AG04450 (cell line): ENCODE measurements around the gene DTX3L. TPM values are rescaled to one million over a fixed set of nuclear protein-coding genes. Genes with fewer than 3 reads are reported as not detected.

Experiments
- CTCF ChIA-PET: fragments of 300-600, 350-600 bp; formaldehyde crosslinking; extraction: SDS; loops from one replicate; lab custom pipeline; 2022; ENCODE audit warnings: antibody characterized with exemption, inconsistent platforms; lab: Charles Lee
- POLR2A ChIA-PET: fragments of 350-600 bp; formaldehyde crosslinking; extraction: SDS; loops from one replicate; lab custom pipeline; 2021; ENCODE audit warnings: antibody characterized with exemption, inconsistent platforms; lab: Yijun Ruan, JAX
- DNase-seq: peaks from one replicate; pipeline ENCODE4 v3.0.0-alpha.2; 2011; ENCODE audit warnings: low read depth, low spot score
- H3K27ac ChIP-seq: one replicate; pipeline ENCODE4 v1.5.1; 2012; ENCODE audit warnings: low read depth, low read length, control low read depth
- H3K27me3 ChIP-seq: one replicate; pipeline ENCODE4 v1.6.0; 2012; ENCODE audit warnings: low read length; ENCODE audit not compliant: control insufficient read depth, insufficient read depth
- H3K4me3 ChIP-seq: 2 replicates; pipeline ENCODE4 v1.5.1; 2011; ENCODE audit warnings: mild to moderate bottlenecking, low read depth, low read length, control low read depth
- H3K9me3 ChIP-seq: 2 replicates; pipeline ENCODE4 v1.5.1; 2012; ENCODE audit warnings: low read length; ENCODE audit not compliant: control insufficient read depth, insufficient read depth
- CTCF ChIP-seq: IDR thresholded peaks from 2 replicates; pipeline ENCODE4 v1.5.1; 2011; ENCODE audit warnings: low read depth, low read length, control low read depth, inconsistent platforms
- polyA plus RNA-seq: library from polyadenylated mRNA; depleted of rRNA; stranded (reverse); fragments of >200 nt; gene quantifications from 2 replicates; pipeline ENCODE4 v1.2.3, GENCODE V29; 2011

Gene DTX3L
- polyA plus RNA-seq, 1 experiment = 7.0 TPM

DNA sequence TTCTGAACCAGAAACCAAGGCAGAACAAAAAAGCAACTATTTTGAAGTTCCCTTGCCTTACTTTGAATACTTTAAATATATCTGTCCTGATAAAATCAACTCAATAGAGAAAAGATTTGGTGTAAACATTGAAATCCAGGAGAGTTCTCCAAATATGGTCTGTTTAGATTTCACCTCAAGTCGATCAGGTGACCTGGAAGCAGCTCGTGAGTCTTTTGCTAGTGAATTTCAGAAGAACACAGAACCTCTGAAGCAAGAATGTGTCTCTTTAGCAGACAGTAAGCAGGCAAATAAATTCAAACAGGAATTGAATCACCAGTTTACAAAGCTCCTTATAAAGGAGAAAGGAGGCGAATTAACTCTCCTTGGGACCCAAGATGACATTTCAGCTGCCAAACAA lies 4.6 kb downstream of the DTX3L start:
- Histone ChIP-seq H3K4me3 (no peak overlapping the region), H3K27ac (no peak overlapping the region), H3K9me3 (no peaks in the 10 kb centered on the region), H3K27me3 (no peaks in the 10 kb centered on the region)
- DNase-seq = no peak
- CTCF ChIA-PET = interaction anchor here (4.8 kb wide), 1 partner anchor 110 kb away, joined by 24 read pairs; no protein-coding TSS in a partner anchor
- POLR2A ChIA-PET = no interaction called here
- no peak for TF ChIP-seq CTCF

DNA sequence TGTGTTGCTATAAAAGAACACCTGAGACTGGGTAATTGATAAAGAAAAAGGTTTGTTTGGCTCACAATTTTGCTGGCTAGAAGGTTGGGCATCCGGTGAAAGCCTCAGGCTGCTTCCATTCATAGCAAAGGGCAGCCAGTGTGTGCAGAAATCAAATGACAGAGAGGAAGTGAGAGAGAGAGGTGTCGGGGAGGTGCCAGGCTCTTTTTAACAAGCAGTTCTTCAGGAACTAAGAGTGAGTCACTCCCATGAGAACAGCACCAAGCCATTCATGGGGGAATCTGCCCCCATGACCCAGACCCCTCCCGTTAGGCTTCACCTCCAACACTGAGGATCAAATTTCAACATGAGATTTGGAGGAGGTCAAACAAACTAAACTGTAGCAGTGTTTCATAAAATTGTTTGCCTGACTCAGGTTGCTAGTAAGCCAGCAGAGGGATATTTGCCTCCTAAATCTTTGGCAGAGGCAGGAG lies 8.8 kb downstream of the DTX3L start:
- ChIA-PET CTCF (no interaction called here), POLR2A (no interaction called here)
- Histone ChIP-seq H3K4me3 (no peak overlapping the region), H3K9me3 (no peaks in the 10 kb centered on the region; the same call in 1 of the 2 replicates), H3K27me3 (no peaks in the 10 kb centered on the region), H3K27ac (peak overlapping the region; percentile 55)
- DNase-seq = no peak
- TF ChIP-seq CTCF = no peak

DNA sequence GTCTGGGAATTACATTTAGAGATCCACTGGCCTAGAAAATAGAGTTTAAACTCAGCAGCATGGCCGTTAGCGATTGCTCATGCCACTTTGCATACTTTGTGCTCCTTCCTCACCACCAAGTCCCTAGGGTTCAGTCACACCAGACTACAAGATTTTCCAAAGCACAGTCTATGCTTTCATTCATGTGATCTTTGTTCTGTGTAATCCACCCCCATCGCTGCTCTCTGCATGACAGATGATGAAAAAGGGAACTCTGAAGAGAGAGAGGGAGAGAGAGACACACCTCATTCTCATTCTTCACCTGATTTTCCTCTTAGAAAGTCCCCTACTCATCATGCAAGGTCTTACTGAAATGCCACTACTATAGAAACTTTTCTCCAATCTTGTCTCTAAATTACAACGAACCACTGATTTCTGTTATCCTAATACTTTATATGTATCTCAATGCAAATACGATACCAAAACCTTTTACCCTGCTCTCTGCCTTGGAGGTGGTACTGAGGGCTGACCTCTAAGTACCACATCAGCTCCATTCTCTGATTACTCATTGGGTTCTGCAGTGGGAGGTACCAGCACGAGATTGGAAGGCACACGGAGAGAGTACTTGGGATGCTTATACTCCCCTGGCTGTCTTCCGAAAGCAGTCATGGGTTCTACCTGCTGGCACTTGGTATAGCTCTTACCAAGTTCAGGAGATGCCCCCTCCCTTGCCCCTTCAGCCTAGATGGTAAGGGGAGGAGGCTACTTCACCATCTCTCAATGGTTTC lies 12.2 kb downstream of the DTX3L start:
- TF ChIP-seq CTCF = no peak
- H3K27me3 ChIP-seq = no peaks in the 10 kb centered on the region
- no peak overlapping the region for H3K4me3 ChIP-seq
- no peaks in the 10 kb centered on the region; the same call in 1 of the 2 replicates for H3K9me3 ChIP-seq
- no peak overlapping the region for H3K27ac ChIP-seq
- no peak for DNase-seq
- POLR2A ChIA-PET = no interaction called here
- CTCF ChIA-PET = interaction anchor here (0.9 kb wide), 1 partner anchor 102 kb away, joined by 4 read pairs; no protein-coding TSS in a partner anchor

GRCh38 chr3:122577409-122578031 lies 13.4 kb downstream of the DTX3L start, which contains the start of gene PARP15:
Gene PARP15 (plus strand): TSS chr3:122577650. CDS start chr3:122577668, 18 bp downstream.
- Histone ChIP-seq H3K27ac (no peak within 1 kb of the TSS), H3K9me3 (peaks cover 4% of the 10 kb centered on the region), H3K27me3 (no peaks in the 10 kb centered on the region), H3K4me3 (peak within 1 kb of the TSS; percentile 56)
- no peak for TF ChIP-seq CTCF
- CTCF ChIA-PET = no interaction called here
- POLR2A ChIA-PET = no interaction called here
- DNase-seq = no peak
